SK-N-SH (cell line): ENCODE data around the gene TTC21B. TPM values are rescaled to one million over a fixed set of nuclear protein-coding genes. Genes with fewer than 3 reads are reported as not detected.

ENCODE experiments used
- CTCF ChIA-PET: fragments of 300-600, 350-600 bp; formaldehyde crosslinking; extraction: SDS; loops from one replicate; lab custom pipeline; 2021; lab: Yijun Ruan, JAX
- POLR2A ChIA-PET: fragments of 350-600 bp; sonication (Branson Sonifier 250); formaldehyde crosslinking; extraction: SDS; loops from one replicate; lab custom pipeline; 2020; ENCODE audit warnings: antibody characterized with exemption, inconsistent platforms; lab: Yijun Ruan, JAX
- DNase-seq: peaks from one replicate; pipeline ENCODE4 v3.0.0; 2012
- H2AFZ ChIP-seq: fragments of 200-600 bp; sonication (generic); 2 replicates; pipeline ENCODE4 v1.8.1; 2016; ENCODE audit warnings: antibody characterized with exemption, mild to moderate bottlenecking, low read depth
- H3F3A ChIP-seq: fragments of 200-600 bp; sonication (generic); replicated peaks from 2 replicates; pipeline ENCODE3; 2016; ENCODE audit warnings: antibody characterized with exemption, mild to moderate bottlenecking; ENCODE audit not compliant: insufficient read depth
- H3K27ac ChIP-seq, 2 experiments: fragments of 200-500 bp in 1 of 2; fragments of 200-600 bp in 1 of 2; sonication (Bioruptor generic) in 1 of 2; sonication (generic), shearing (Covaris generic) in 1 of 2; 2 replicates each; pipeline versions ENCODE4 v1.5.1 to v1.6.1; 2014 to 2016; ENCODE audit warnings: low read depth in 2 of 2, inconsistent platforms in 1 of 2, low read length in 1 of 2, mild to moderate bottlenecking in 1 of 2, mixed read lengths in 1 of 2
- H3K27me3 ChIP-seq: fragments of 200-600 bp; sonication (generic), shearing (Covaris generic); 2 replicates; pipeline ENCODE4 v1.6.1; 2016; ENCODE audit warnings: mixed run types; ENCODE audit not compliant: insufficient read depth
- H3K36me3 ChIP-seq, 2 experiments: fragments of 200-500 bp in 1 of 2; fragments of 200-600 bp in 1 of 2; sonication (Bioruptor generic) in 1 of 2; sonication (generic) in 1 of 2; replicated peaks in 1 of 2; 2 replicates each; pipeline versions ENCODE3 to v1.5.1; 2014 to 2016; ENCODE audit warnings: low read length in 1 of 2, mild to moderate bottlenecking in 1 of 2; ENCODE audit not compliant: insufficient read depth in 2 of 2, control insufficient read depth in 1 of 2
- H3K4me1 ChIP-seq, 2 experiments: fragments of 200-500 bp in 1 of 2; fragments of 200-600 bp in 1 of 2; sonication (Bioruptor generic) in 1 of 2; sonication (generic), shearing (Covaris generic) in 1 of 2; 2 replicates each; pipeline versions ENCODE4 v1.5.1 to v1.6.1; 2014 to 2016; ENCODE audit warnings: low read depth in 1 of 2, low read length in 1 of 2, mixed run types in 1 of 2; ENCODE audit not compliant: insufficient read depth in 2 of 2, control insufficient read depth in 1 of 2
- H3K4me2 ChIP-seq: fragments of 200-600 bp; sonication (generic), shearing (Covaris generic); 2 replicates; pipeline ENCODE4 v1.6.1; 2017; ENCODE audit warnings: mixed run types
- H3K4me3 ChIP-seq, 2 experiments: fragments of 200-500 bp in 1 of 2; fragments of 200-600 bp in 1 of 2; sonication (Bioruptor generic) in 1 of 2; sonication (generic), shearing (Covaris generic) in 1 of 2; 2 replicates each; pipeline versions ENCODE4 v1.5.1 to v1.8.1; 2014 to 2016; ENCODE audit warnings: low read depth in 2 of 2, inconsistent platforms in 1 of 2, low read length in 1 of 2, mild to moderate bottlenecking in 1 of 2, mixed read lengths in 1 of 2, moderate library complexity in 1 of 2
- H3K79me2 ChIP-seq: fragments of 200-600 bp; sonication (generic); 2 replicates; pipeline ENCODE4 v1.8.1; 2017; ENCODE audit warnings: mild to moderate bottlenecking; ENCODE audit not compliant: insufficient read depth
- H3K9ac ChIP-seq: fragments of 200-600 bp; sonication (generic); 2 replicates; pipeline ENCODE4 v1.6.1; 2017; ENCODE audit warnings: mixed run types
- H3K9me2 ChIP-seq: fragments of 200-600 bp; sonication (generic); 2 replicates; pipeline ENCODE4 v1.6.1; 2017; ENCODE audit warnings: mixed run types
- H3K9me3 ChIP-seq: fragments of 200-600 bp; sonication (generic); 2 replicates; pipeline ENCODE4 v1.6.1; 2017; ENCODE audit warnings: mixed run types, mild to moderate bottlenecking, moderate library complexity
- H4K20me1 ChIP-seq: fragments of 200-600 bp; sonication (generic); 2 replicates; pipeline ENCODE4 v1.6.1; 2017; ENCODE audit warnings: mild to moderate bottlenecking, mixed run types; ENCODE audit not compliant: insufficient read depth
- ELF1 ChIP-seq: IDR thresholded peaks from 2 replicates; pipeline ENCODE4 v1.4.0; 2012
- EP300 ChIP-seq, 2 experiments: IDR thresholded peaks; 2 replicates each; pipeline versions ENCODE4 v1.4.0 to v1.6.1; 2012; ENCODE audit warnings: borderline replicate concordance in 1 of 2, low read depth in 1 of 2, low read length in 1 of 2
- FOXJ3 ChIP-seq: sonication (generic); formaldehyde crosslinking; IDR thresholded peaks from 2 replicates; pipeline ENCODE4 v1.5.1; 2020; ENCODE audit warnings: mild to moderate bottlenecking, missing genetic modification reagents
- GATA2 ChIP-seq: sonication (generic); formaldehyde crosslinking; IDR thresholded peaks from 2 replicates; pipeline ENCODE4 v1.5.0; 2020; ENCODE audit warnings: mild to moderate bottlenecking, missing genetic modification reagents
- MEF2A ChIP-seq: IDR thresholded peaks from 2 replicates; pipeline ENCODE4 v1.4.0; 2012; ENCODE audit warnings: low read depth, borderline replicate concordance
- NFIC ChIP-seq: IDR thresholded peaks from 2 replicates; pipeline ENCODE4 v1.4.0; 2012; ENCODE audit warnings: borderline replicate concordance
- NRF1 ChIP-seq: IDR thresholded peaks from 2 replicates; pipeline ENCODE4 v1.6.1; 2012; ENCODE audit warnings: low read depth, mild to moderate bottlenecking, low read length
- PBX3 ChIP-seq: IDR thresholded peaks from 2 replicates; pipeline ENCODE4; 2012
- POLR2AphosphoS5 ChIP-seq: IDR thresholded peaks from 2 replicates; pipeline ENCODE4 v1.6.1; 2012; ENCODE audit warnings: low read depth, low read length
- RAD21 ChIP-seq: IDR thresholded peaks from 2 replicates; pipeline ENCODE4 v1.6.1; 2012; ENCODE audit warnings: mild to moderate bottlenecking, low read length
- REST ChIP-seq: IDR thresholded peaks from 2 replicates; pipeline ENCODE4 v1.6.1; 2012; ENCODE audit warnings: mild to moderate bottlenecking, low read depth, low read length, moderate library complexity
- RXRA ChIP-seq: IDR thresholded peaks from 2 replicates; pipeline ENCODE4 v1.4.0; 2012; ENCODE audit warnings: low read depth, mild to moderate bottlenecking, borderline replicate concordance
- SMC3 ChIP-seq: IDR thresholded peaks from 2 replicates; pipeline ENCODE4 v1.6.1; 2012; ENCODE audit warnings: low read depth, low read length, improper control_type of control experiment
- YY1 ChIP-seq: IDR thresholded peaks from 2 replicates; pipeline ENCODE4 v1.4.0; 2012; ENCODE audit warnings: low read depth, mild to moderate bottlenecking
- WGBS: methylation state at CpG from one replicate; pipeline ENCODE4 v1.1.6; 2017; ENCODE audit warnings: low lambda C conversion rate; 5-methylcytosine and 5-hydroxymethylcytosine counted together
- polyA plus RNA-seq, 3 experiments: library from polyadenylated mRNA; depleted of rRNA; stranded (reverse); fragments of >200 nt; gene quantifications; 2 replicates each; pipeline ENCODE4 v1.2.3, GENCODE V29; 2012
- TF ChIP-seq, protein P1 (sequence below): fragments of 150-350 bp; IDR thresholded peaks from 2 replicates; pipeline ENCODE4 v1.6.1; 2017; ENCODE audit warnings: antibody characterized with exemption, low read length, low read depth, borderline replicate concordance
- TF ChIP-seq, protein P2 (sequence below): fragments of 150-350 bp; IDR thresholded peaks from 2 replicates; pipeline ENCODE4 v1.6.1; 2016; ENCODE audit warnings: mild to moderate bottlenecking, low read depth, low read length
- TF ChIP-seq, protein P3 (sequence below): IDR thresholded peaks from 2 replicates; pipeline ENCODE4 v1.4.0; 2012; ENCODE audit warnings: low read depth
- TF ChIP-seq, protein P4 (sequence below): IDR thresholded peaks from 2 replicates; pipeline ENCODE4 v1.4.0; 2012; ENCODE audit warnings: low read depth, borderline replicate concordance

The TTC21B gene
- polyA plus RNA-seq, 1 of the 3 experiments (the other 2 are of a cell fraction) = 10.1 TPM

GRCh38 chr2:165857876-165858275, 95.7 kb downstream of the TTC21B start:
- Histone ChIP-seq H3K27ac (no peak overlapping the region), H2AFZ (no peak overlapping the region), H3K27me3 (no peaks in the 10 kb centered on the region), H3K4me3 (no peak overlapping the region), H3K9me2 (no peaks in the 10 kb centered on the region), H3K4me1 (no peaks in the 10 kb centered on the region), H3F3A (no peaks in the 10 kb centered on the region), H3K9me3 (peaks cover 5% of the 10 kb centered on the region), H3K36me3 (no peaks in the 10 kb centered on the region), H3K4me2 (no peak overlapping the region), H3K79me2 (no peaks in the 10 kb centered on the region), H3K9ac (no peak overlapping the region), H4K20me1 (no peaks in the 10 kb centered on the region)
- TF ChIP-seq EP300 (IDR thresholded peaks at IDR 0.05; ENCODE audit: borderline replicate concordance in 1 of 2, low read depth in 1 of 2, low read length in 1 of 2) (no peak), SMC3 (no peak), ELF1 (no peak)
- TF ChIP-seq, protein P1, sequence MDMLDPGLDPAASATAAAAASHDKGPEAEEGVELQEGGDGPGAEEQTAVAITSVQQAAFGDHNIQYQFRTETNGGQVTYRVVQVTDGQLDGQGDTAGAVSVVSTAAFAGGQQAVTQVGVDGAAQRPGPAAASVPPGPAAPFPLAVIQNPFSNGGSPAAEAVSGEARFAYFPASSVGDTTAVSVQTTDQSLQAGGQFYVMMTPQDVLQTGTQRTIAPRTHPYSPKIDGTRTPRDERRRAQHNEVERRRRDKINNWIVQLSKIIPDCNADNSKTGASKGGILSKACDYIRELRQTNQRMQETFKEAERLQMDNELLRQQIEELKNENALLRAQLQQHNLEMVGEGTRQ = no peak
- TF ChIP-seq, protein P2, sequence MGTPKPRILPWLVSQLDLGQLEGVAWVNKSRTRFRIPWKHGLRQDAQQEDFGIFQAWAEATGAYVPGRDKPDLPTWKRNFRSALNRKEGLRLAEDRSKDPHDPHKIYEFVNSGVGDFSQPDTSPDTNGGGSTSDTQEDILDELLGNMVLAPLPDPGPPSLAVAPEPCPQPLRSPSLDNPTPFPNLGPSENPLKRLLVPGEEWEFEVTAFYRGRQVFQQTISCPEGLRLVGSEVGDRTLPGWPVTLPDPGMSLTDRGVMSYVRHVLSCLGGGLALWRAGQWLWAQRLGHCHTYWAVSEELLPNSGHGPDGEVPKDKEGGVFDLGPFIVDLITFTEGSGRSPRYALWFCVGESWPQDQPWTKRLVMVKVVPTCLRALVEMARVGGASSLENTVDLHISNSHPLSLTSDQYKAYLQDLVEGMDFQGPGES = no peak
- DNase-seq = no peak
- WGBS = 75% methylated on average over 1 of the region's 1 CpG
- POLR2A ChIA-PET = no interaction called here
- CTCF ChIA-PET = interaction anchor here (3.5 kb wide), 1 partner anchor 17 kb away, joined by 11 read pairs; no protein-coding TSS in a partner anchor

- DNase-seq = no peak
- Histone ChIP-seq H3K27me3 (no peaks in the 10 kb centered on the region), H3K27ac (no peak overlapping the region), H3F3A (no peaks in the 10 kb centered on the region), H3K9ac (no peak overlapping the region), H4K20me1 (no peaks in the 10 kb centered on the region), H3K4me2 (no peak overlapping the region), H2AFZ (no peak overlapping the region), H3K79me2 (no peaks in the 10 kb centered on the region), H3K4me3 (no peak overlapping the region), H3K9me2 (no peaks in the 10 kb centered on the region), H3K9me3 (peaks cover 27% of the 10 kb centered on the region), H3K36me3 (no peaks in the 10 kb centered on the region), H3K4me1 (no peaks in the 10 kb centered on the region)
- ChIA-PET POLR2A (no interaction called here), CTCF (no interaction called here)
- TF ChIP-seq NRF1 = no peak
- TF ChIP-seq MEF2A = no peak
- TF ChIP-seq, protein P1 = no peak
- TF ChIP-seq, protein P3, sequence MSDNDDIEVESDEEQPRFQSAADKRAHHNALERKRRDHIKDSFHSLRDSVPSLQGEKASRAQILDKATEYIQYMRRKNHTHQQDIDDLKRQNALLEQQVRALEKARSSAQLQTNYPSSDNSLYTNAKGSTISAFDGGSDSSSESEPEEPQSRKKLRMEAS = no peak
- TF ChIP-seq POLR2AphosphoS5 = no peak
- TF ChIP-seq, protein P4, sequence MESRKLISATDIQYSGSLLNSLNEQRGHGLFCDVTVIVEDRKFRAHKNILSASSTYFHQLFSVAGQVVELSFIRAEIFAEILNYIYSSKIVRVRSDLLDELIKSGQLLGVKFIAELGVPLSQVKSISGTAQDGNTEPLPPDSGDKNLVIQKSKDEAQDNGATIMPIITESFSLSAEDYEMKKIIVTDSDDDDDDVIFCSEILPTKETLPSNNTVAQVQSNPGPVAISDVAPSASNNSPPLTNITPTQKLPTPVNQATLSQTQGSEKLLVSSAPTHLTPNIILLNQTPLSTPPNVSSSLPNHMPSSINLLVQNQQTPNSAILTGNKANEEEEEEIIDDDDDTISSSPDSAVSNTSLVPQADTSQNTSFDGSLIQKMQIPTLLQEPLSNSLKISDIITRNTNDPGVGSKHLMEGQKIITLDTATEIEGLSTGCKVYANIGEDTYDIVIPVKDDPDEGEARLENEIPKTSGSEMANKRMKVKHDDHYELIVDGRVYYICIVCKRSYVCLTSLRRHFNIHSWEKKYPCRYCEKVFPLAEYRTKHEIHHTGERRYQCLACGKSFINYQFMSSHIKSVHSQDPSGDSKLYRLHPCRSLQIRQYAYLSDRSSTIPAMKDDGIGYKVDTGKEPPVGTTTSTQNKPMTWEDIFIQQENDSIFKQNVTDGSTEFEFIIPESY = no peak
- TF ChIP-seq PBX3 = no peak
- TF ChIP-seq GATA2 (CRISPR knock-in tag) = no peak
- TF ChIP-seq REST = no peak
- TF ChIP-seq RAD21 = no peak
- TF ChIP-seq NFIC = no peak
- TF ChIP-seq FOXJ3 = no peak
- TF ChIP-seq YY1 = no peak
- TF ChIP-seq EP300 (IDR thresholded peaks at IDR 0.05; ENCODE audit: borderline replicate concordance in 1 of 2, low read depth in 1 of 2, low read length in 1 of 2) = no peak
- TF ChIP-seq SMC3 = no peak
- no peak for TF ChIP-seq RXRA
These were observed 101.2 kb downstream of the TTC21B start for GRCh38 chr2:165852394-165852793.
